DMS53 (cell line): ENCODE results near the gene FGF2.
"Not testable (repeated sequence)": the region's sequence is repeated elsewhere in the genome, so short reads cannot be mapped to it uniquely, and the experiment has no call there.

Source experiments
- DNase-seq: peaks from one replicate; lab custom pipeline; 2025; lab: John Stamatoyannopoulos, UW

The FGF2 gene

GRCh38 chr4:122814426-122814825 is 12.2 kb upstream of the FGF2 start:
- DNase-seq, result no peak

GRCh38 chr4:122815248-122815647 is 11.4 kb upstream of the FGF2 start:
- no peak for DNase-seq

GRCh38 chr4:122816476-122816875 is 10.2 kb upstream of the FGF2 start:
- no peak for DNase-seq

- peak; percentile 17 for DNase-seq
Measured at GRCh38 chr4:122819708-122820449, 6.8 kb upstream of the FGF2 start.

- no peak for DNase-seq
Measured at GRCh38 chr4:122821092-122821491, 5.5 kb upstream of the FGF2 start.

GRCh38 chr4:122822466-122822865 is 4.2 kb upstream of the FGF2 start:
- DNase-seq, result no peak

- no peak for DNase-seq
Measured at GRCh38 chr4:122823476-122823875, 3.2 kb upstream of the FGF2 start.

GRCh38 chr4:122824616-122825015 is 2.0 kb upstream of the FGF2 start:
- no peak for DNase-seq

- no peak for DNase-seq
Measured at GRCh38 chr4:122826079-122826527, 528 bp upstream of the FGF2 start.

GRCh38 chr4:122827258-122827878 is 737 bp downstream of the FGF2 start:
- DNase-seq, result peak; percentile 57

GRCh38 chr4:122827879-122828601 is 1.4 kb downstream of the FGF2 start:
- peak; percentile 75 for DNase-seq

GRCh38 chr4:122830426-122831095 is 3.9 kb downstream of the FGF2 start:
- no peak for DNase-seq

- DNase-seq, result no peak
Measured at GRCh38 chr4:122831515-122832196, 5.0 kb downstream of the FGF2 start.

- DNase-seq, result no peak
Measured at GRCh38 chr4:122832732-122833131, 6.1 kb downstream of the FGF2 start.

- DNase-seq, result no peak
Measured at GRCh38 chr4:122833999-122834398, 7.4 kb downstream of the FGF2 start.

- DNase-seq, result no peak
Measured at GRCh38 chr4:122836941-122837340, 10.3 kb downstream of the FGF2 start.

- no peak for DNase-seq
Measured at GRCh38 chr4:122838034-122838433, 11.4 kb downstream of the FGF2 start.

GRCh38 chr4:122842392-122842791 is 15.8 kb downstream of the FGF2 start:
- DNase-seq, result no peak

- no peak for DNase-seq
Measured at GRCh38 chr4:122842984-122843531, 16.4 kb downstream of the FGF2 start.

- DNase-seq, result not testable (repeated sequence)
Measured at GRCh38 chr4:122844391-122844790, 17.8 kb downstream of the FGF2 start.

GRCh38 chr4:122845066-122845465 is 18.4 kb downstream of the FGF2 start:
- no peak for DNase-seq

- DNase-seq, result no peak
Measured at GRCh38 chr4:122845760-122846159, 19.1 kb downstream of the FGF2 start.
